ENCODE data around the gene OCRL. TPM values are rescaled to one million over a fixed set of nuclear protein-coding genes. Genes with fewer than 3 reads are reported as not detected.

The OCRL gene
- total RNA-seq, 4 donors from 2014 or later, result 7.2 to 34.7 (median 17.4) TPM

DNA sequence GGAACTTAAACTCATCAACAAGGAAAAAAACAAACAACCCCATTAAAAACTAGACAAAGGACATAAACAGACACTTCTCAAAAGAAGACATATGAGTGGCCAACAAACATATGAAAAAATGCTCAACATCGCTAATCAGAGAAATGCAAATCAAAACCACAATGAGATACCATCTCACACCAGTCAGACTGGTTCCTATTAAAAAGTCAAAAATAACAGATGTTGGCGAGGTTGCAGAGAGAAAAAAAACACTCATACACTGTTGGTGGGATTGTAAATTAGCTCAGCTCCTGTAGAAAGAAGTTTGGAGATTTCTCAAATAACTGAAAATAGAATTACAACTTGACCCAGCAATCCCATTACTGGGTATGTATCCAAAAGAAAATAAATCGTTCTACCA, 86.0 kb downstream of the OCRL start:
- Histone ChIP-seq H3K9me3 (no peaks in the 10 kb centered on the region), H3K4me3 (no peak overlapping the region), H3K27ac (no peak overlapping the region), H3K4me1 (no peaks in the 10 kb centered on the region), H3K27me3 (no peaks in the 10 kb centered on the region), H3K36me3 (no peaks in the 10 kb centered on the region)
- no peak for DNase-seq
- TF ChIP-seq, protein P1, sequence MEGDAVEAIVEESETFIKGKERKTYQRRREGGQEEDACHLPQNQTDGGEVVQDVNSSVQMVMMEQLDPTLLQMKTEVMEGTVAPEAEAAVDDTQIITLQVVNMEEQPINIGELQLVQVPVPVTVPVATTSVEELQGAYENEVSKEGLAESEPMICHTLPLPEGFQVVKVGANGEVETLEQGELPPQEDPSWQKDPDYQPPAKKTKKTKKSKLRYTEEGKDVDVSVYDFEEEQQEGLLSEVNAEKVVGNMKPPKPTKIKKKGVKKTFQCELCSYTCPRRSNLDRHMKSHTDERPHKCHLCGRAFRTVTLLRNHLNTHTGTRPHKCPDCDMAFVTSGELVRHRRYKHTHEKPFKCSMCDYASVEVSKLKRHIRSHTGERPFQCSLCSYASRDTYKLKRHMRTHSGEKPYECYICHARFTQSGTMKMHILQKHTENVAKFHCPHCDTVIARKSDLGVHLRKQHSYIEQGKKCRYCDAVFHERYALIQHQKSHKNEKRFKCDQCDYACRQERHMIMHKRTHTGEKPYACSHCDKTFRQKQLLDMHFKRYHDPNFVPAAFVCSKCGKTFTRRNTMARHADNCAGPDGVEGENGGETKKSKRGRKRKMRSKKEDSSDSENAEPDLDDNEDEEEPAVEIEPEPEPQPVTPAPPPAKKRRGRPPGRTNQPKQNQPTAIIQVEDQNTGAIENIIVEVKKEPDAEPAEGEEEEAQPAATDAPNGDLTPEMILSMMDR (IDR thresholded peaks at IDR 0.05), result no peak
- no peak for TF ChIP-seq POLR2A (IDR thresholded peaks at IDR 0.05)
- intact Hi-C loops (cut with DNase I; ENCODE audit: low total_unique reads), result no loop called here

DNA sequence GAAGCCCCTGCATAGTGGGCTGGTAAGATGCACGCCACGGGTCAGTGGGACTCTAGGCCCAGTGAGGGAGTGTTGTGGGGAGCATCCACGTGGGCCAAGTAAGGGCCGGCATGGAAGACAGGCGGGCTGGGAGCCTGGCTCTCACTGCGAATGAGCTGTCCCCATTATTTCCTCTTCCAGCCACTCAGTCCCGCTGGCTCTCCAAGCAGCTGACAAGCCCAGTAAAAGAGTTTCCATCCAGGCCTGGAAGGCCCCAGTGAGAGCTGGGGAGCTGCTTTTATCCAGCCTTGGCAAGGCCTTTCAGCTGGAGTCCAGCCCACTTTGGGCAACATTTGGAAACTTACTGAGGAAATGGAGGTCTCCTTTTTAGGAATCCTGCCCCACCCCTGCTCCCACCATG, 89.8 kb downstream of the OCRL start:
- intact Hi-C loops (cut with DNase I; ENCODE audit: low total_unique reads), result loop anchor here (10.0 kb wide), 1 partner anchor 95 kb away; no protein-coding TSS in a partner anchor
- Histone ChIP-seq H3K9me3 (no peaks in the 10 kb centered on the region), H3K27ac (no peak overlapping the region), H3K27me3 (no peaks in the 10 kb centered on the region), H3K4me1 (no peaks in the 10 kb centered on the region), H3K4me3 (no peak overlapping the region), H3K36me3 (no peaks in the 10 kb centered on the region)
- TF ChIP-seq, protein P1 (IDR thresholded peaks at IDR 0.05), result no peak
- no peak for TF ChIP-seq POLR2A (IDR thresholded peaks at IDR 0.05)
- DNase-seq, result no peak

DNA sequence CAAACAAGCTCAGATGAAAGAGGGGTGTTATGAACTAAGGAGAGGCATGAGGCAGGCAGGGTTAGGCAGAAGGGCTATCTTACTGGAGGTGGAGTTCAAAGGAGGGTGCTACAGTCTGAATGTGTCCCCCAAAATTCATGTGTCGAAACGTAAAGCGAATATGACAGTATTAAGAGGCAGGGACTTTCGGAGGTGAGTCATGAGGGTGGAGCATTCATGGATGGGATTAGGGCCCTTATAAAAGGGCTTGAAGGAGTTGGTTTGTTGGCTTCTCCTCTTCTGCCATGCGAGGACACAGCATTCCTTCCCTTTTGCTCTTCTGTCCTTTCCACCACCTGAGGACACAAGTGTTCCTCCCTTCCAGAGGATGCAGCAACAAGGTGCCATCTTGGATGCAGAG, 91.8 kb downstream of the OCRL start:
- intact Hi-C loops (cut with DNase I; ENCODE audit: low total_unique reads), result loop anchor here (10.0 kb wide), 1 partner anchor 93 kb away; no protein-coding TSS in a partner anchor
- Histone ChIP-seq H3K4me1 (no peaks in the 10 kb centered on the region), H3K27me3 (no peaks in the 10 kb centered on the region), H3K27ac (no peak overlapping the region), H3K36me3 (no peaks in the 10 kb centered on the region), H3K9me3 (no peaks in the 10 kb centered on the region), H3K4me3 (no peak overlapping the region)
- TF ChIP-seq, protein P1 (IDR thresholded peaks at IDR 0.05), result no peak
- no peak for TF ChIP-seq POLR2A (IDR thresholded peaks at IDR 0.05)
- no peak for DNase-seq

DNA sequence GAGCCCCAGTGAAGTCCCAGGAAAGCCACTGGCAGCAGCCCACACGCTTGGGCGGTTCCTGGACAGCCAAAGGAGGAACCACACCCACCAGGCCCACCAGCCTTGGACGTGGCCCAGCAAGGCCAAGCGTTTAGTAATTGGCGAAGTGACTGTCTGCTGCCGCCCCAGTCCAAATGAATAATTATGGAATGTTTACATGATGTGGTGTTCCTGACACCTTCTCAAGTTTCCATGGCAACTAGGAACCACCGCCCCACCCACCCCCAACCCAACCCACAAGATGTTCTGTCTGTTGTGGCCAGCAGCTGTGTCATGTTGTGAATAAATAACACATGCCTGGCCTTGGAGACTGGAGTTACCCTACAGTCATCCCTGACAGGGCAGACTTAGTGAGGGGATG, 92.4 kb downstream of the OCRL start:
- H3K4me3 ChIP-seq, result no peak overlapping the region
- no peaks in the 10 kb centered on the region for H3K36me3 ChIP-seq
- DNase-seq, result no peak
- TF ChIP-seq, protein P1 (IDR thresholded peaks at IDR 0.05), result no peak
- no peak for TF ChIP-seq POLR2A (IDR thresholded peaks at IDR 0.05)
- H3K27me3 ChIP-seq, result no peaks in the 10 kb centered on the region
- H3K27ac ChIP-seq, result no peak overlapping the region
- intact Hi-C loops (cut with DNase I; ENCODE audit: low total_unique reads), result loop anchor here (10.0 kb wide), 1 partner anchor 92 kb away; no protein-coding TSS in a partner anchor
- no peaks in the 10 kb centered on the region for H3K9me3 ChIP-seq
- H3K4me1 ChIP-seq, result no peaks in the 10 kb centered on the region

DNA sequence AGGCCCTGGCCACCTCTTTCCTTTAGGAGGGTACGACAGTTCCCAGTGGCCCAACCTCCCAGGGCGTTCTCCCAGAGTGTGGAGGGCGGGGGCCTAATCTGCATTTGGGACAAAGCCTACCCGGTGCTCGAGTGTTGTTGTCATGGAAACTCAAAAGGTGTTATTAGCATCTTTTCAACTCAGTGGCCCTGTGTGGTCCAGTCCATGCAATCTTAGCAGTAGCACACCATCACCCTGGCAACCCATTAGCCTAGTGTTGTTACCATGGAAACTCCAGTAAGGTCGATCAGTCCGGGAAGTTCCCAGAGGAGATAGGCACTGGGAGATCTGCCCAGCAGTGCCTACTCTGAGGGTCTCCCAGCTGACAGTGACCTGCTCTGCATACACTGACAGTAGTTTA, 94.5 kb downstream of the OCRL start:
- intact Hi-C loops (cut with DNase I; ENCODE audit: low total_unique reads), result loop anchor here (10.0 kb wide), 1 partner anchor 90 kb away; no protein-coding TSS in a partner anchor
- DNase-seq, result no peak
- TF ChIP-seq POLR2A (IDR thresholded peaks at IDR 0.05), result no peak
- TF ChIP-seq, protein P1 (IDR thresholded peaks at IDR 0.05), result no peak

More for the DNA sequence above, 94.5 kb downstream of the OCRL start:
- no peak overlapping the region for H3K27ac ChIP-seq
- H3K4me3 ChIP-seq, result no peak overlapping the region
- H3K4me1 ChIP-seq, result no peaks in the 10 kb centered on the region
- no peaks in the 10 kb centered on the region for H3K9me3 ChIP-seq
- H3K36me3 ChIP-seq, result no peaks in the 10 kb centered on the region
- no peaks in the 10 kb centered on the region for H3K27me3 ChIP-seq

Measured in uterus (tissue), 4 donors.